HepG2 (cell line): ENCODE data around the gene H2AZ2. TPM values are rescaled to one million over a fixed set of nuclear protein-coding genes. Genes with fewer than 3 reads are reported as not detected.

Experiments used
- AFF4 ChIP-seq: sonication (generic); formaldehyde crosslinking; IDR thresholded peaks from 2 replicates; pipeline ENCODE4 v1.4.0; 2020; ENCODE audit warnings: missing genetic modification reagents
- BHLHE40 ChIP-seq: IDR thresholded peaks from 2 replicates; pipeline ENCODE4 v1.6.1; 2011; ENCODE audit warnings: low read length, improper control_type of control experiment
- CBX5 ChIP-seq: sonication (generic); formaldehyde crosslinking; IDR thresholded peaks from 2 replicates; pipeline ENCODE4 v1.4.0; 2020; ENCODE audit warnings: missing genetic modification reagents, borderline replicate concordance
- ELF1 ChIP-seq: sonication (generic); formaldehyde crosslinking; IDR thresholded peaks from 2 replicates; pipeline ENCODE4 v1.4.0; 2020; ENCODE audit warnings: missing genetic modification reagents
- ELF3 ChIP-seq: IDR thresholded peaks from 2 replicates; pipeline ENCODE4 v1.6.1; 2016; ENCODE audit warnings: missing genetic modification reagents, missing compliant biosample characterization
- GATAD1 ChIP-seq: IDR thresholded peaks from 2 replicates; pipeline ENCODE4 v1.6.1; 2016; ENCODE audit warnings: missing genetic modification reagents, missing compliant biosample characterization
- HNRNPUL1 ChIP-seq: fragments of 200-400 bp; formaldehyde crosslinking; IDR thresholded peaks from 2 replicates; pipeline ENCODE4 v1.6.1; 2017; ENCODE audit warnings: low read depth, mild to moderate bottlenecking, low read length, moderate library complexity
- HOXD1 ChIP-seq: sonication (generic); formaldehyde crosslinking; IDR thresholded peaks from 2 replicates; pipeline ENCODE4 v1.5.0; 2020; ENCODE audit warnings: missing genetic modification reagents
- ISX ChIP-seq: sonication (generic); formaldehyde crosslinking; conservative IDR thresholded peaks from 2 replicates; pipeline ENCODE4 v1.5.0; 2020; ENCODE audit warnings: missing genetic modification reagents
- MIER2 ChIP-seq: IDR thresholded peaks from 2 replicates; pipeline ENCODE4 v1.6.1; 2016; ENCODE audit warnings: missing biosample characterization, missing genetic modification reagents
- MNT ChIP-seq: fragments of 450-650 bp; IDR thresholded peaks from 2 replicates; pipeline ENCODE4 v1.6.1; 2016
- NCOR1 ChIP-seq: fragments of 200-600 bp; sonication (generic); IDR thresholded peaks from 2 replicates; pipeline ENCODE4 v1.7.0; 2017; ENCODE audit warnings: antibody characterized with exemption, low read length, borderline replicate concordance
- ZBTB39 ChIP-seq: sonication (generic); formaldehyde crosslinking; IDR thresholded peaks from 2 replicates; pipeline ENCODE4 v1.5.0; 2020; ENCODE audit warnings: missing genetic modification reagents
- ZFP90 ChIP-seq: sonication (generic); formaldehyde crosslinking; IDR thresholded peaks from 2 replicates; pipeline ENCODE4 v1.8.0; 2022; ENCODE audit warnings: missing genetic modification reagents, mild to moderate bottlenecking, inconsistent platforms, borderline replicate concordance
- ZNF160 ChIP-seq: sonication (generic); formaldehyde crosslinking; IDR thresholded peaks from 2 replicates; pipeline ENCODE4 v1.8.0; 2022; ENCODE audit warnings: mild to moderate bottlenecking, inconsistent platforms, missing genetic modification reagents
- ZNF567 ChIP-seq: sonication (generic); formaldehyde crosslinking; IDR thresholded peaks from 2 replicates; pipeline ENCODE4 v1.8.1; 2023; ENCODE audit warnings: mild to moderate bottlenecking, missing genetic modification reagents, borderline replicate concordance
- ZNF605 ChIP-seq: sonication (generic); formaldehyde crosslinking; IDR thresholded peaks from 2 replicates; pipeline ENCODE4 v1.8.0; 2022; ENCODE audit warnings: mild to moderate bottlenecking, missing genetic modification reagents
- ZNF674 ChIP-seq: sonication (generic); formaldehyde crosslinking; IDR thresholded peaks from 2 replicates; pipeline ENCODE4 v1.5.0; 2020; ENCODE audit warnings: low read depth, mild to moderate bottlenecking, missing genetic modification reagents
- ZNF841 ChIP-seq: sonication (generic); formaldehyde crosslinking; IDR thresholded peaks from 2 replicates; pipeline ENCODE4 v1.8.1; 2023; ENCODE audit warnings: missing genetic modification reagents, borderline replicate concordance
- ZNF878 ChIP-seq: sonication (generic); formaldehyde crosslinking; IDR thresholded peaks from 2 replicates; pipeline ENCODE4 v1.8.1; 2023; ENCODE audit warnings: mild to moderate bottlenecking, missing genetic modification reagents, moderate library complexity
- ZSCAN30 ChIP-seq: sonication (generic); formaldehyde crosslinking; IDR thresholded peaks from 2 replicates; pipeline ENCODE4 v1.5.0; 2020; ENCODE audit warnings: mild to moderate bottlenecking, missing genetic modification reagents
- polyA plus RNA-seq, 8 experiments: library from polyadenylated mRNA; depleted of rRNA in 3 of 8; stranded (reverse) in 7 of 8; unstranded in 1 of 8; fragments of >200 nt; fragmentation: Illumina TruSeq in 4 of 8; extraction: Trizol in 4 of 8; gene quantifications; 2 replicates each; pipeline versions ENCODE4 v1.2.1 to v1.2.3, GENCODE V29; 2011 to 2016; ENCODE audit warnings: low read depth in 4 of 8, missing spikeins in 1 of 8, mixed read lengths in 1 of 8; ENCODE audit not compliant: insufficient read depth in 1 of 8
- total RNA-seq, 5 experiments: library from RNA; depleted of rRNA; stranded (reverse); fragments of >200 nt; fragmentation: Illumina TruSeq; extraction: Trizol; gene quantifications; 2 replicates each; pipeline ENCODE4 v1.2.3, GENCODE V29; 2016; ENCODE audit warnings: low read depth in 1 of 5

Gene H2AZ2
- total and polyA plus RNA-seq, 2 of the 13 experiments (the other 11 are each of a cell fraction or from before 2014, with no cell fraction given), result 121 to 223 TPM

DNA sequence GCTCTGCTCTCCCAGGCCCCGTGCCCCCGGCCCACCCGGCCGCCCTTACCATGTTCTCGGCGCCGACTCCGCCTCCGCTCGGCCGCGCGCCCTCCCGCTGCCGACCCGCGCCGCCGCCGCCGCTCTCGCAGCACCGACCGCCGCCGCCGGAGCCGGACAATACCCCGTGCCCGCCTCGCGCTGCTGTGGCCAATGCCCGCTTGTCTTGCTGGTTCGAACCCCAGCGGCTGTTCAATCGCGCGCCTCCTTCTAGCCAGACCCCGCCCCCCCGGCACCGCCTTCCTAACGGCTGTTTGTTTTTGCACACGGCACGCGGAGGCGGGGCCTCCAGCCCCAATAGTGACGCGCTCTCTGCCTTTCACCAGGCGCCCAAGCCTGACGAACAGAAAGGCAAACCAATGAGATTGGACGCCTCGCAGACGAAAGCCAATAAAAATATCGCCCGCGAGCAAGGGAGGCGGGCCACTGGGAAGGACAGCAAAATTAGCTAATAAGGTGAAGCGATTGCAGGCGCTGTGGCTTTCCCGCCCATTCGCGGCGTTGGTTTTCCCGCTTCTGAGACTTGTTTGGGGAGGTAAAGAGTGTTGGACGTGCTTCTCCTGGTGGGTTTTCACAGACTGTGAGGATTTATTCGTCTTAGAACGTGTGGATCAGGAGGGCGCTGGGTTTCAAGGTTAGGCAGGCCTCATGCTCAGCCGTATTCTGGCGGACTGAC lies at the start of gene H2AZ2 (continued):
- no peak for TF ChIP-seq HNRNPUL1
- TF ChIP-seq ZNF878, result peak; percentile 49
- peak; percentile 84 for TF ChIP-seq GATAD1 (CRISPR knock-in tag)
- no peak for TF ChIP-seq BHLHE40
- TF ChIP-seq ZBTB39 (CRISPR knock-in tag), result no peak
- no peak for TF ChIP-seq AFF4 (CRISPR knock-in tag)
- no peak for TF ChIP-seq ZSCAN30 (CRISPR knock-in tag)
- TF ChIP-seq ZNF674, result no peak
- peak; percentile 52; the same call in 1 of the 2 replicates for TF ChIP-seq HOXD1 (CRISPR knock-in tag)
- peak; percentile 56; the same call in 1 of the 2 replicates for TF ChIP-seq ZNF160
- no peak for TF ChIP-seq ZNF567 (CRISPR knock-in tag)
- peak; percentile 84; the same call in 1 of the 2 replicates for TF ChIP-seq ZFP90
- peak; percentile 53 for TF ChIP-seq MNT
- TF ChIP-seq ZNF605 (CRISPR knock-in tag), result no peak
- no peak for TF ChIP-seq CBX5 (CRISPR knock-in tag)
- TF ChIP-seq ZNF841 (CRISPR knock-in tag), result no peak
- no peak for TF ChIP-seq ISX (CRISPR knock-in tag)
- TF ChIP-seq MIER2 (CRISPR knock-in tag), result no peak
- peak; percentile 33; the same call in 1 of the 2 replicates for TF ChIP-seq ELF3 (CRISPR knock-in tag)
- TF ChIP-seq ELF1 (CRISPR knock-in tag), result no peak; the same call in 1 of the 2 replicates
- peak; percentile 54; the same call in 1 of the 2 replicates for TF ChIP-seq NCOR1
